ENCODE data around the gene PNPLA6. TPM values are rescaled to one million over a fixed set of nuclear protein-coding genes. Genes with fewer than 3 reads are reported as not detected.

The PNPLA6 gene
- total RNA-seq, 1 donor from 2014 or later: 129 TPM

DNA sequence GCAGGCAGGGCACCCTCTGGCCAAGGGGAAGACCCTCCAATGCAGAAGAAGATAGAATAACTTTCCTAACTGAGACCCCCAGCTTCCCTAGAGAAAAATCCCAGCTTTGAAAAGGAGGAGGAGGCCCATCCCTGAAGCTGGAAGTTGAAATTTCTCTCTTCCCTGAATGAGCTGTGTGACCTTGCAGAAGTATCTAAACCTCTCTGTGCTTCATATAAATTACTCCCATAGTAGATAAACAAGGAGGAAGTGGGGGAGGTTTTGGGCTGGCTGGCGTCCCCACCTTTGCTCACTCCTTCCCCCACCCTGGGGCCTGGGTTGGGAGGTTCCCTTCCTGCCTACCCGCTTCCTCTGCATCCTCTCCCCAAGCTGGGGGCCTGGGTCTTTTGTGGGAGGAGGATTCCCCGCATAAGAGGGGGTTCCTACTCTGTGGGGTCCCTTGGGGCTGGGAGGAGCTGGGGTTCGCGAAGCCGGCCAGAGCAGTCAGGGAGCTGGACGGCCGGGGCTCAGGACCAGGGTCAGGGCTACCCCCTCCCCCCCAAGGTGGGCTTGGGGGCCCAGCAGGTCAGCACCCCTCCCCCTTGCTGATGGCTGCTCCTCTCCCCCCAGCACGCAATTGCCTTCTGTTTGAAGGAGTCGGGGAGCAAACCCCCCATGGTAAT is 71.8 kb downstream of the PNPLA6 start:
- Mint-ChIP-seq H3K27me3 (ENCODE audit: unreplicated experiment) (peaks cover under 1% of the 10 kb centered on the region), H3K4me3 (ENCODE audit: unreplicated experiment) (no peak overlapping the region), H3K27ac (ENCODE audit: unreplicated experiment) (no peak overlapping the region), H3K4me1 (ENCODE audit: unreplicated experiment) (no peaks in the 10 kb centered on the region), H3K36me3 (ENCODE audit: unreplicated experiment) (no peaks in the 10 kb centered on the region), H3K9me3 (ENCODE audit: unreplicated experiment) (no peaks in the 10 kb centered on the region)
- TF ChIP-seq, protein P1, sequence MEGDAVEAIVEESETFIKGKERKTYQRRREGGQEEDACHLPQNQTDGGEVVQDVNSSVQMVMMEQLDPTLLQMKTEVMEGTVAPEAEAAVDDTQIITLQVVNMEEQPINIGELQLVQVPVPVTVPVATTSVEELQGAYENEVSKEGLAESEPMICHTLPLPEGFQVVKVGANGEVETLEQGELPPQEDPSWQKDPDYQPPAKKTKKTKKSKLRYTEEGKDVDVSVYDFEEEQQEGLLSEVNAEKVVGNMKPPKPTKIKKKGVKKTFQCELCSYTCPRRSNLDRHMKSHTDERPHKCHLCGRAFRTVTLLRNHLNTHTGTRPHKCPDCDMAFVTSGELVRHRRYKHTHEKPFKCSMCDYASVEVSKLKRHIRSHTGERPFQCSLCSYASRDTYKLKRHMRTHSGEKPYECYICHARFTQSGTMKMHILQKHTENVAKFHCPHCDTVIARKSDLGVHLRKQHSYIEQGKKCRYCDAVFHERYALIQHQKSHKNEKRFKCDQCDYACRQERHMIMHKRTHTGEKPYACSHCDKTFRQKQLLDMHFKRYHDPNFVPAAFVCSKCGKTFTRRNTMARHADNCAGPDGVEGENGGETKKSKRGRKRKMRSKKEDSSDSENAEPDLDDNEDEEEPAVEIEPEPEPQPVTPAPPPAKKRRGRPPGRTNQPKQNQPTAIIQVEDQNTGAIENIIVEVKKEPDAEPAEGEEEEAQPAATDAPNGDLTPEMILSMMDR (IDR thresholded peaks at IDR 0.05): no peak
- DNase-seq (ENCODE audit: extremely low spot score, unreplicated experiment): no peak

DNA sequence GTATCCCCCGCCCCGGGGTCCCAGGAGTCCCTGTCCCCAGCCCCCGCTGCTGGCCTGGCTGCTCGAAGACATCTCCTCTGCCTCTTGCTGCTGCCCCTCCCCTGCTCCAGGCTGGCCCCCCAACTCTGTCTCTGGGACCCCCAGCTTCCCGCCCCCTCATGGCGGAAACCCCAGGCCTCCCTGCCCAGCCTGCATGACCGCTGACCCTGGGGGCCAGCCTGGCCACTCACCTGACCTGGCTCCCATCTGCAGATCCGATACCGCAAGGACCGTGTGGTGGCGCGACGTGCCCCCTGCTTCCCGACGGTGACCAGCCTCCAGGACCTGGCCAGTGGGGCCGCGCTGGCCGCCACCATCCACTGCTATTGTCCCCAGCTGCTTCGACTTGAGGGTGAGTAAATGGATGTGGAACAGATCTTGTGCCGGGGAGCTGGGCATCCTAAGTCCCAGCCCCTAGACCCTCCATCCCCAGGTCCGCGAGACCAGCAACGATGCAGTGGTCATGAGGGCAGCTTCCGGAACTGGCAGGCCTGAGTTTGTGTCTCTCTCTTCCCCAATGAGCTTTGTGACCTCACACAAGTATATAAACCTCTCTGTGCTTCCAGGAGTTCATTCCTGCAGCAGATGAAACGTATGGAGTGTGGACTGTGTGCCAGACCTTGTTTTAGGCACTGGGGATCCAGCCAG is 72.5 kb downstream of the PNPLA6 start:
- H3K4me3 Mint-ChIP-seq (ENCODE audit: unreplicated experiment): no peak overlapping the region
- no peaks in the 10 kb centered on the region for H3K36me3 Mint-ChIP-seq (ENCODE audit: unreplicated experiment)
- H3K27me3 Mint-ChIP-seq (ENCODE audit: unreplicated experiment): no peaks in the 10 kb centered on the region
- H3K27ac Mint-ChIP-seq (ENCODE audit: unreplicated experiment): no peak overlapping the region
- H3K4me1 Mint-ChIP-seq (ENCODE audit: unreplicated experiment): no peaks in the 10 kb centered on the region
- no peaks in the 10 kb centered on the region for H3K9me3 Mint-ChIP-seq (ENCODE audit: unreplicated experiment)
- TF ChIP-seq, protein P1 (IDR thresholded peaks at IDR 0.05): no peak
- DNase-seq (ENCODE audit: extremely low spot score, unreplicated experiment): no peak

DNA sequence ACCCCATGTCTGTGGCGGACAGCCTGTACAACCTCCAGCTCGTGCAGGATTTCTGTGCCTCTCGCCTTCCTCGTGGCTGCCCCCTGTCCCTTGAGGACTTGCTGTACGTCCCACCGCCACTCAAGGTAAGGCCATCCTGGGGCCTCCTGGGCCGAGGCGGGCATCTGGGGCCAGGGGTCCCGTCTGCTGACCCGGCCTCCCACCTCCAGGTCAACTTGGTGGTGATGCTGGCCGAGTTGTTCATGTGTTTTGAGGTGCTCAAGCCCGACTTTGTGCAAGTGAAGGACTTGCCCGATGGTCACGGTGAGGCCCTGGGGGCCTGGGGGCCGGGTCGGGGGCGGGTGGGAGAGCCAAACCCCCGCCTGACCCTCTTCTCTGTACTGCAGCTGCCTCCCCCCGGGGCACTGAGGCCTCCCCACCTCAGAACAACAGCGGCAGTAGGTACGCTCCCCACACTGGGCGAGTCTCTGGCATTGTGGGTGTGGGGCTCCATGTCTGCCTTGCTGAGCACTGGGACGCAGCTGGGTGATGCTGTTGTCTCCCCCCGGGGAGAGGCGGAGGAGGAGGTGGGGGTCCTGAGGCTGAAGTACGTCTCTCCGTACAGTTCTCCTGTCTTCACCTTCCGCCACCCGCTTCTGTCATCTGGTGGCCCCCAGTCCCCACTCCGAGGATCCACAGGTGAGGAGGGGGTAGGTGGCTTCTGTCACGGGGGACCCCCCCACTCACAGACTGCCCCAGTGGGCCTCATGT is 75.1 kb downstream of the PNPLA6 start:
- DNase-seq (ENCODE audit: extremely low spot score, unreplicated experiment): no peak
- H3K4me1 Mint-ChIP-seq (ENCODE audit: unreplicated experiment): no peaks in the 10 kb centered on the region
- no peaks in the 10 kb centered on the region for H3K36me3 Mint-ChIP-seq (ENCODE audit: unreplicated experiment)
- no peak overlapping the region for H3K4me3 Mint-ChIP-seq (ENCODE audit: unreplicated experiment)
- no peaks in the 10 kb centered on the region for H3K27me3 Mint-ChIP-seq (ENCODE audit: unreplicated experiment)
- no peaks in the 10 kb centered on the region for H3K9me3 Mint-ChIP-seq (ENCODE audit: unreplicated experiment)
- TF ChIP-seq, protein P1 (IDR thresholded peaks at IDR 0.05): no peak
- no peak overlapping the region for H3K27ac Mint-ChIP-seq (ENCODE audit: unreplicated experiment)

Other genes with a start within 250 kb of the PNPLA6 start
- gene INSR, start 241.3 kb upstream of the PNPLA6 start, total RNA-seq: 27.3 and 30.7 TPM in 2 replicates
- 42.6 and 45.1 TPM in 2 replicates for gene ARHGEF18, start 186.8 kb upstream of the PNPLA6 start, total RNA-seq
- 2.1 and 2.5 TPM in 2 replicates for gene PEX11G, start 46.7 kb upstream of the PNPLA6 start, total RNA-seq
- gene ZNF358, start 19.6 kb upstream of the PNPLA6 start, total RNA-seq: 84.4 and 93.5 TPM in 2 replicates
- gene MCOLN1, start 13.1 kb upstream of the PNPLA6 start, total RNA-seq: 33.3 and 39.2 TPM in 2 replicates
- gene CAMSAP3, start 60.1 kb downstream of the PNPLA6 start, total RNA-seq: 0.57 and 1.1 TPM in 2 replicates
- 40.9 and 41.7 TPM in 2 replicates for gene XAB2, start 93.8 kb downstream of the PNPLA6 start, total RNA-seq
- gene PET100, start 94.1 kb downstream of the PNPLA6 start, total RNA-seq: 89.7 and 122 TPM in 2 replicates
- not detected in 2 replicates for gene PCP2, start 98.0 kb downstream of the PNPLA6 start, total RNA-seq
- gene STXBP2, start 101.4 kb downstream of the PNPLA6 start, total RNA-seq: 11.6 and 13.6 TPM in 2 replicates
- gene RETN, start 133.3 kb downstream of the PNPLA6 start, total RNA-seq: not detected in 2 replicates
- gene MCEMP1, start 141.4 kb downstream of the PNPLA6 start, total RNA-seq: not detected in 2 replicates
- gene TRAPPC5, start 145.1 kb downstream of the PNPLA6 start, total RNA-seq: 105 and 108 TPM in 2 replicates
- not detected in 2 replicates for gene FCER2, start 166.4 kb downstream of the PNPLA6 start, total RNA-seq
- gene CLEC4G, start 196.4 kb downstream of the PNPLA6 start, total RNA-seq: not detected in 2 replicates
- gene CD209, start 211.8 kb downstream of the PNPLA6 start, total RNA-seq: not detected in 2 replicates
- not detected in 2 replicates for gene CLEC4M, start 227.5 kb downstream of the PNPLA6 start, total RNA-seq

Data from osteocyte (in vitro differentiated cells).